ENCODE results near the gene CCDC158. TPM values are rescaled to one million over a fixed set of nuclear protein-coding genes. Genes with fewer than 3 reads are reported as not detected.
"Not testable (repeated sequence)": the region's sequence is repeated elsewhere in the genome, so short reads cannot be mapped to it uniquely, and the experiment has no call there.

Gene CCDC158
- total RNA-seq (2014; rRNA removed; shearing (Covaris generic)): not detected in 2 replicates

GRCh38 chr4:76420762-76421581 is at the start of gene CCDC158:
Gene CCDC158, minus strand, starts transcription at chr4:76421141. Its CDS starts 17,934 bp downstream, at chr4:76403207.
- DNase-seq (ENCODE audit: low spot score): no peak
- in situ Hi-C loops (cut with HindIII; ENCODE audit: low sequenced_read_pairs): no loop called here

- DNase-seq (ENCODE audit: low spot score): no peak
- in situ Hi-C loops (cut with HindIII; ENCODE audit: low sequenced_read_pairs): no loop called here
These were observed 49.6 kb upstream of the CCDC158 start for GRCh38 chr4:76470532-76470931.

DNA sequence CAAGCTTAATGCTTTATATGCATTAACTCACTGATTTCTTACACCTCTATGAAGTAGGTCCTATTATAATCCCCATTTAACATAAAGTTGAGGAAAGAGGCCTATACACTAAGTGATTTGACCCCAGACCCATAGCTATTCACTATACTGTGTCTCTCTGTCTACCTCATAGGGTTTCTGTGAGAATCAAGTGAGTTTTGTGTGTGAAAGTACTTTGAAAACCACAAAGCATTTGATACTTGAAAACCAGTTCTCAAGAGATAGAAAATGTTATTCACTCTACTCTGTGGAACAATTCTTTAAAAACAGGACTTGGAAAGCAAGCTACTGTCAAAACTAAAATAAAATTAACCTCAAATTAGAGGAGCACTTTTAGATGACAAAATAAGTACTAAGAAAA is 49.1 kb upstream of the CCDC158 start:
- DNase-seq (ENCODE audit: low spot score): no peak
- in situ Hi-C loops (cut with HindIII; ENCODE audit: low sequenced_read_pairs): no loop called here

DNA sequence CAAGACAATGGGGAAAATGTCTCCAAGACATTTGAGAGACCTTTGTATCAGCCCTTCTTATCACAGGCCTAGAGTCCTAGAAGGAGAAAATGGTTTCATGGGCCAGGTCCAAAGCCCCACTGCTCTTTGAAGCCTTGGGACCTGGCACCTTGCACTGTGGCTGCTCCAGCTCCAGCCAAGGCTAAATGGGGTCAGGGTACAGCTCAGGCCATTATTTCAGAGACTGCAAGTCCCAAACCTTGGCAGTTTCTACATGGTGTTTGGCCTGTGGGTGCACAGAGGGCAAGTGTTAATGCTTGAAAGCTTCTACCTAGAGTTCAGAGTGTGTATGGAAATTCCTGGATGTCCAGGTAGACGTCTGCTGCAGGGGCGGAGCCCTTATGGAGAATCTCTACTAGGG is 42.6 kb upstream of the CCDC158 start:
- DNase-seq (ENCODE audit: low spot score): no peak
- in situ Hi-C loops (cut with HindIII; ENCODE audit: low sequenced_read_pairs): no loop called here

GRCh38 chr4:76459291-76459723 is 38.4 kb upstream of the CCDC158 start:
- DNase-seq (ENCODE audit: low spot score): no peak
- in situ Hi-C loops (cut with HindIII; ENCODE audit: low sequenced_read_pairs): no loop called here

DNA sequence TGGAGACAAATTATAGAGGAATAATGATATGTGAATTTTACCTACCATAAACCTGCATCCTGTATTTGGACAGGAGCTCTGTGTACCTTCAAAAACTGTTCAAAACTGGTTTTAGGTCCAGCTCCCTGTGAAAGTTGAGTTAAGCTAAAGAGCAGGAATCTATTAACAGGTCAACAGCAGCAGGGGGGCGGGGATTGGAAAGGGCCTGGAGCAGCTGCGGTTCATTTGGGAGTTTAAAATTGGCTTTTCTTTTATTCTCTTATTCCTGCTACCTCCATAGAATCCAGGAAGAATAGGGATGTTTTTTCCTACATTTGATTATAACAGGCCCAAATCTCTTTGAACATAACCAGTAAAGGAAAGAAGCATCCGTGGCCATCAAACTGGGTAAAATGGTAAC is 37.9 kb upstream of the CCDC158 start:
- DNase-seq (ENCODE audit: low spot score): no peak
- in situ Hi-C loops (cut with HindIII; ENCODE audit: low sequenced_read_pairs): no loop called here

- DNase-seq (ENCODE audit: low spot score): no peak
- in situ Hi-C loops (cut with HindIII; ENCODE audit: low sequenced_read_pairs): no loop called here
These were observed 37.4 kb upstream of the CCDC158 start for GRCh38 chr4:76458297-76458696.

DNA sequence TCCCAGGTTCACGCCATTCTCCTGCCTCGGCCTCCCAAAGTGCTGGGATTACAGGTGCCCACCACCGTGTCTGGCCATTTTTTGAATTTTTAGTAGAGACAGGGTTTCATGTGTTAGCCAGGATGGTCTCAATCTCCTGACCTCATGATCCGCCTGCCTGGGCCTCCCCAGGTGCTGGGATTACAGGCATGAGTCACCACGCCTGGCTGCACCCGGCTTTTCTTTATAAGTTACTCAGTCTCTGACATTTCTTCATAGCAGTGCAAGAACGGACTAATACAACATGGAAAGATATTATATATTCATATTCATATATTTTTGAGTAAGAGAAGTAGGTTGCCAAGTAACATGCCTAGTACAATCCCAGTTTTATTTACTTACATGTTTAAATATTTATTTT is 36.9 kb upstream of the CCDC158 start:
- no peak for DNase-seq (ENCODE audit: low spot score)
- in situ Hi-C loops (cut with HindIII; ENCODE audit: low sequenced_read_pairs): no loop called here

- in situ Hi-C loops (cut with HindIII; ENCODE audit: low sequenced_read_pairs); DNase-seq (ENCODE audit: low spot score): not testable (repeated sequence)
These were observed 33.1 kb upstream of the CCDC158 start for GRCh38 chr4:76454073-76454472.

- no peak for DNase-seq (ENCODE audit: low spot score)
- in situ Hi-C loops (cut with HindIII; ENCODE audit: low sequenced_read_pairs): no loop called here
These were observed 32.3 kb upstream of the CCDC158 start for GRCh38 chr4:76453232-76453631.

DNA sequence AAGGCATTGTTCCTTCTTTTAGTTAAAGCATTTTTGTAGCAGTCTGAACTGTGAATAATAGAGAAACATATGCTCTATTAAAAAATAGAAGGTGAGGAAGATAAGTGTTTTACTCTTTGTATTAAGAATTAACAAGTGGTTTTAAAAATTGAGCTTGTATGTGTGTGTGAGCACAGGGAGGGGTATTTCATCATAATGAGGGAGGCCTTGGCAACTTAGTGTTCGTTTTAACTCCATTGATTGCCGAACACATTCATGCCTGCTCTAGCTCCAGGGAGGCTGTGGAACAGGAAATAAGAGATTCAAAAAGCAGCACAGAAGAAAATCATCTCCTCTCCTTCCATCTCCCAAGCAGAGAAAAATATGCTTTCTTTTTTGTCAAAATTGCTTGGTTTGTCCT is 28.9 kb upstream of the CCDC158 start:
- DNase-seq (ENCODE audit: low spot score): no peak
- in situ Hi-C loops (cut with HindIII; ENCODE audit: low sequenced_read_pairs): no loop called here

DNA sequence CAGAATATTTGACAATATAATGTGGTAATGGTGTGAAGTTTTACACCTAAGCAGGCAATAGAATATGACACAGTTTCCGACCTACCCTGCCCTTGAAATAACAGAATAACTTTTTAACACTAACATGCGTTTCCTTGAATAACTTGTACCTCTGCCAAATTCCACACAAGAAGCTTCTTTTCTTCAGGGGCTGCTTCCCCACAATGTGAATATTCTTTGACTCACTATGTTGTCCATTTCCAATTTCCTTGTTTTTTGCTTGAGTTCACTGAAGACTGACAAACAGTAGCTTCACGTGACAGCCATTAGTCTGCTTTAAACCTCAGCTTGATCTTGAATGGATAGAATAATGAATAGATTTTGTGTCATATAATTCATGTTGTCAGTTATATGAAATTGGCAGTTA is 28.4 kb upstream of the CCDC158 start:
- in situ Hi-C loops (cut with HindIII; ENCODE audit: low sequenced_read_pairs): no loop called here
- no peak for DNase-seq (ENCODE audit: low spot score)

DNA sequence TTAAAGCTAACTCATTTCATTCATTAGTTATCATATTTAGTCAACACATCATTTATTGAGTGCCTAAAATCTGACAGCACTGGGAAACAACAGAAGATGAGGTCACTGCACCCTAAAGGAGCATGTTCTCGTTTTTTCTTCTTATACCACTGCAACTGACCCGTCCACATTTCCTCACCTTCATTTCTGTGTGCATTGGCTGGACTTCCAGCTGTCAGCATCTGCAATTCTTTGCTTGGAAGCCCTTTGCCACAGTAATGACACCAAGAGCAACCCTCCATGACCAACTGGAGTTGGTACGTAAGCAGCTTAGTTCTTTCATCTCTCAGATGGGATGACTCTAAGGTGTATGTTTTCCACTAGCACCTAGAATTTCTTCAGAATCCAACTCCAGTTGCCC is 27.3 kb upstream of the CCDC158 start:
- in situ Hi-C loops (cut with HindIII; ENCODE audit: low sequenced_read_pairs): no loop called here

GRCh38 chr4:76447393-76447851 is 26.5 kb upstream of the CCDC158 start:
- in situ Hi-C loops (cut with HindIII; ENCODE audit: low sequenced_read_pairs): no loop called here

More for the DNA sequence above, 27.3 kb upstream of the CCDC158 start:
- no peak for DNase-seq (ENCODE audit: low spot score)

GRCh38 chr4:76445911-76446310 is 25.0 kb upstream of the CCDC158 start:
- in situ Hi-C loops (cut with HindIII; ENCODE audit: low sequenced_read_pairs): no loop called here
- no peak for DNase-seq (ENCODE audit: low spot score)

More at GRCh38 chr4:76447393-76447851, 26.5 kb upstream of the CCDC158 start:
- DNase-seq (ENCODE audit: low spot score): no peak

DNA sequence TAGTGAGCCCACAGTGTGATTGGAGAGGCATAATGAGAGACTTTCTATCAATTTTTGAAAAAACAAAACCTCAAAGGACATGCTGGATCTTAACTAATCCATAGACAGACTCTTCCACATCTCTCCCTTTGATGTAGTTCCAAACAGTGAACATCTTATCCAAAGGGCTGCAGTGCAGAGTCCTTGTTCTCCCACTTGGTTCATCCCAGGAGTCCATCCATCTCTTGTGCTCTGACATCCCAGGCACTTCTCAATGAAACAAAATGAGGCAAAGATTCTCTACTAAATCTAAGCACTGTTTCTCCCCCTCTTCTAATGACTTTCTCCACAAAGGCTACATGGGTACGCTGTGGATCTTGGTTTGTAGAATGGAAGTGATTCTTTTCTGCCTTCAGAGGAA is 22.4 kb upstream of the CCDC158 start:
- DNase-seq (ENCODE audit: low spot score): no peak
- in situ Hi-C loops (cut with HindIII; ENCODE audit: low sequenced_read_pairs): no loop called here

GRCh38 chr4:76442807-76443206 is 21.9 kb upstream of the CCDC158 start:
- no peak for DNase-seq (ENCODE audit: low spot score)
- in situ Hi-C loops (cut with HindIII; ENCODE audit: low sequenced_read_pairs): no loop called here

- in situ Hi-C loops (cut with HindIII; ENCODE audit: low sequenced_read_pairs): no loop called here
- DNase-seq (ENCODE audit: low spot score): no peak
These were observed 20.9 kb upstream of the CCDC158 start for GRCh38 chr4:76441881-76442280.

DNA sequence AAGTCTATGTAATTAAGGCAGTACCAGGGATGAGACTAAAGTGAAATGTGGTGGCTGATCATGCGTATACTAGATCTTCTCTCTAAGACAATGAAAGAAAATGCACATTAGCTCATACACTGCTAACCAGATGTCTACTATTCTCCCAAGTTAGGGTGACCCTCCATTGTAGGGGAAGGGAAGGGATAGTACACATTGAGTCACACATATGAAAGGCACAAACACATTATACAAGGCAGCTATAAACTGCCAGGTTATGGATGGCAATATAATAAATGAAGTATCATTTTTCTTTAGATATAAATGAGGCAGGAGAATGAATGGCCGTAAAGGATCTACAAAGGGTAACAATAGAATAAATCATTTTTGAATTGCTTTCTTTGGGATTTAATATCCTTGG is 18.6 kb upstream of the CCDC158 start:
- in situ Hi-C loops (cut with HindIII; ENCODE audit: low sequenced_read_pairs): no loop called here

DNA sequence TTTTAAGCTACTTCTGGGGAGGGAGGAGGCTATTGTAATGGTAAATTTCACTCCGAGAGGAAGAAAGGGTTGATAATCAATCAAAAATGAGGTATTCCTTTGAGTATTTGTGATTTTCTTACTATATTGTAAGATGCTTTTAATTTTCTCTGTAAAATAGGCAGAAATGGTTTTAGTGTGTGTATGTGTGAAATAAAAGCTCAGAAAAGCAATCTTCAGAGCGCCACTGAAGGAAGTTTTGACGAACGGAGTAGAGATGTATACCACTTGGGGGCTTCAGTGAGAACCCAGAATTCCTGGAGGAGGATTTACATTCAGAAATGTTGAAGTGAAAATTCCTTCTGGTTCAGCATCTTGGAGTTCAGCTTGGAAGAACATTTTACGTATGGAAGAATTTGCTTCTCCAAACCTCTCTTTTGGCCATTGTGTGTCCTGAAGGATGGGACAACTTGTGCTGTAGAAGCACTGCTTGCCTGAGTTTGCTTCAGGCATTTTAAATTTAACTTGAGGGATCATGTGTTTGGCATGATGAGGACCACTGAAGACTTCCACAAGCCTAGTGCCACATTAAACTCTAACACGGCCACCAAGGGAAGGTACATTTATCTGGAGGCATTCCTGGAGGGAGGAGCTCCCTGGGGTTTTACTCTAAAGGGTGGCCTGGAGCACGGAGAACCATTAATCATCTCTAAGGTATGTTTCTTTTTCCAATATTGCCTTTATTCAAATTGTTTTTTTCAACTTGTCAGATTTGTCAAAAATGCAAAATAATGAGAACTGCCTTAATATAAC is 14.8 kb upstream of the CCDC158 start:
- in situ Hi-C loops (cut with HindIII; ENCODE audit: low sequenced_read_pairs): no loop called here
- no peak for DNase-seq (ENCODE audit: low spot score)

More for the DNA sequence above, 18.6 kb upstream of the CCDC158 start:
- DNase-seq (ENCODE audit: low spot score): no peak

Measured in G401 (cell line).